Spleen (tissue), 7 donors: ENCODE measurements around the gene VAC14.

ENCODE experiments used
- CTCF ChIP-seq, 11 experiments: fragments of 200-600 bp in 7 of 11; fragments of 450-650 bp in 4 of 11; sonication (generic) in 4 of 11; IDR thresholded peaks in 8 of 11; conservative IDR thresholded peaks in 3 of 11; 1 replicate in 7 of 11; 2 replicates in 4 of 11; pipeline versions ENCODE4 v1.4.0 to v1.8.0; 2016 to 2021; ENCODE audit warnings: antibody characterized with exemption in 11 of 11, inconsistent platforms in 4 of 11, mild to moderate bottlenecking in 1 of 11
- POLR2A ChIP-seq, 3 donors: fragments of 450-650 bp; IDR thresholded peaks; one replicate each; pipeline ENCODE4 v1.5.1; 2017; ENCODE audit warnings: antibody characterized with exemption in 3 of 3, mild to moderate bottlenecking in 1 of 3
- POLR2AphosphoS5 ChIP-seq, 3 donors: sonication (generic); formaldehyde crosslinking; IDR thresholded peaks; one replicate each; pipeline ENCODE4 v1.5.1; 2017; ENCODE audit warnings: antibody characterized with exemption in 3 of 3
- donor health status: DM: no; HTN: no; CAD: no; lungs with moderate emphysema.
- donor health status: DM: no; HTN: no; CAD: no.
- donor health status: DM: no; HTN: no; CAD: no.

GRCh38 chr16:70736465-70737376 lies 64.2 kb downstream of the VAC14 start:
- TF ChIP-seq CTCF (IDR thresholded peaks at IDR 0.05 in 8 of 11, conservative IDR thresholded peaks at IDR 0.05 in 3 of 11) (no peak), POLR2AphosphoS5 (IDR thresholded peaks at IDR 0.05) (no peak), POLR2A (IDR thresholded peaks at IDR 0.05) (no peak)
